PC-3 (cell line): ENCODE measurements around the gene TIAM2. TPM values are rescaled to one million over a fixed set of nuclear protein-coding genes. Genes with fewer than 3 reads are reported as not detected.
"Not testable (repeated sequence)": the region's sequence is repeated elsewhere in the genome, so short reads cannot be mapped to it uniquely, and the experiment has no call there.

Experiments
- ATAC-seq: fragments of 200-7000 bp; cut with Tn5 transposase; 2 replicates; pipeline ENCODE4 v1.9.1; 2020; ENCODE audit warnings: mild to moderate bottlenecking, moderate library complexity
- BruUV-seq: library from RNA; stranded (reverse); fragments of 400-500 nt; replicated peaks from 2 replicates; lab custom pipeline; 2021; lab: Mats Ljungman, UMichigan
- CTCF ChIA-PET: fragments of 300-600 bp; sonication (Branson Sonifier 250); formaldehyde crosslinking; loops from one replicate; lab custom pipeline; 2022; ENCODE audit warnings: antibody characterized with exemption; lab: Charles Lee
- POLR2A ChIA-PET: fragments of 300-600 bp; sonication (Branson Sonifier 250); formaldehyde crosslinking; loops from one replicate; lab custom pipeline; 2022; ENCODE audit warnings: antibody characterized with exemption; ENCODE audit not compliant: unreplicated experiment; lab: Charles Lee
- DNase-seq: peaks from one replicate; pipeline ENCODE4 v3.0.0-alpha.2; 2015
- H2AFZ ChIP-seq: fragments of 300-600 bp; sonication (generic); 2 replicates; pipeline ENCODE4 v1.6.0; 2016; ENCODE audit warnings: antibody characterized with exemption, low read length
- H3F3A ChIP-seq: fragments of 300-600 bp; sonication (generic); one replicate; pipeline ENCODE4 v1.6.0; 2017; ENCODE audit warnings: antibody characterized with exemption, low read length, control low read depth, mild to moderate bottlenecking; ENCODE audit not compliant: unreplicated experiment
- H3K27ac ChIP-seq: fragments of 300-600 bp; sonication (generic); 2 replicates; pipeline ENCODE4 v1.5.1; 2016; ENCODE audit warnings: mild to moderate bottlenecking, low read length
- H3K27me3 ChIP-seq: fragments of 300-600 bp; sonication (generic); 2 replicates; pipeline ENCODE4 v1.6.1; 2016; ENCODE audit warnings: low read length, mixed read lengths
- H3K36me3 ChIP-seq: fragments of 300-600 bp; sonication (generic); 2 replicates; pipeline ENCODE4 v1.6.1; 2016; ENCODE audit warnings: low read depth, mixed run types, low read length, mixed read lengths
- H3K4me1 ChIP-seq: fragments of 300-600 bp; sonication (generic); 2 replicates; pipeline ENCODE4 v1.5.1; 2016; ENCODE audit warnings: low read length; ENCODE audit not compliant: insufficient read depth
- H3K4me2 ChIP-seq: fragments of 300-600 bp; sonication (generic); 2 replicates; pipeline ENCODE4 v1.6.0; 2016; ENCODE audit warnings: low read length
- H3K4me3 ChIP-seq: fragments of 300-600 bp; sonication (generic); 2 replicates; pipeline ENCODE4 v1.5.1; 2016; ENCODE audit warnings: mild to moderate bottlenecking, low read length, mixed read lengths
- H3K79me2 ChIP-seq: fragments of 300-600 bp; sonication (generic); 2 replicates; pipeline ENCODE4 v1.6.1; 2017; ENCODE audit warnings: low read length, mixed read lengths
- H3K9ac ChIP-seq: fragments of 300-600 bp; sonication (generic); 2 replicates; pipeline ENCODE4 v1.6.0; 2016; ENCODE audit warnings: mild to moderate bottlenecking, low read length
- H3K9me2 ChIP-seq: fragments of 300-600 bp; sonication (generic); replicated peaks from 2 replicates; pipeline ENCODE4 v1.6.1; 2016; ENCODE audit warnings: mixed run types, low read length, mixed read lengths
- H3K9me3 ChIP-seq: fragments of 300-600 bp; sonication (generic); 2 replicates; pipeline ENCODE4 v1.6.1; 2016; ENCODE audit warnings: low read length, mixed read lengths
- H4K20me1 ChIP-seq: fragments of 300-600 bp; sonication (generic); 2 replicates; pipeline ENCODE4 v1.6.1; 2016; ENCODE audit warnings: low read length, mixed read lengths
- CTCF ChIP-seq: fragments of 300-600 bp; sonication (generic); conservative IDR thresholded peaks from 2 replicates; pipeline ENCODE4 v1.5.1; 2017; ENCODE audit warnings: antibody characterized with exemption, low read depth, mild to moderate bottlenecking, low read length
- EZH2 ChIP-seq: fragments of 300-600 bp; sonication (generic); IDR thresholded peaks from one replicate; pipeline ENCODE4 v1.6.1; 2017; ENCODE audit warnings: antibody characterized with exemption, mild to moderate bottlenecking, low read length; ENCODE audit not compliant: unreplicated experiment
- EZH2phosphoT487 ChIP-seq: fragments of 300-600 bp; sonication (generic); IDR thresholded peaks from 2 replicates; pipeline ENCODE4 v1.6.1; 2018; ENCODE audit warnings: mild to moderate bottlenecking, antibody characterized with exemption, low read length, borderline replicate concordance
- intact Hi-C: fragments of 100-400 bp; cut with micrococcal nuclease; formaldehyde crosslinking; loops from 2 replicates; pipeline ENCODE4 v1.9.0; 2023
- total RNA-seq: library from RNA; depleted of rRNA; stranded (reverse); fragments of >200 nt; gene quantifications from 2 replicates; pipeline ENCODE4 v1.2.3, GENCODE V29; 2014

The TIAM2 gene
- total RNA-seq, 1 experiment from 2014 or later: 4.5 TPM

GRCh38 chr6:155117785-155118184 lies 122.7 kb downstream of the TIAM2 start:
- no peak overlapping the region for H3K9ac ChIP-seq
- POLR2A ChIA-PET: no interaction called here
- intact Hi-C loops: no loop called here
- TF ChIP-seq EZH2 (no peak), EZH2phosphoT487 (no peak), CTCF (no peak)
- H3K9me3 ChIP-seq: no peaks in the 10 kb centered on the region
- H3K79me2 ChIP-seq: no peaks in the 10 kb centered on the region
- CTCF ChIA-PET: no interaction called here
- H3K27ac ChIP-seq: no peak overlapping the region
- no peak overlapping the region for H2AFZ ChIP-seq
- ATAC-seq: no peak
- DNase-seq: no peak
- H3K4me2 ChIP-seq: no peak overlapping the region
- no peak overlapping the region for H3K4me3 ChIP-seq
- H3K9me2 ChIP-seq: no peaks in the 10 kb centered on the region
- H3K27me3 ChIP-seq: no peaks in the 10 kb centered on the region
- H4K20me1 ChIP-seq: no peaks in the 10 kb centered on the region
- no TSS peak for BruUV-seq
- H3K36me3 ChIP-seq: no peaks in the 10 kb centered on the region
- H3K4me1 ChIP-seq: no peaks in the 10 kb centered on the region
- no peaks in the 10 kb centered on the region for H3F3A ChIP-seq

GRCh38 chr6:155119201-155119600 lies 124.1 kb downstream of the TIAM2 start:
- H3F3A ChIP-seq, CTCF ChIA-PET, H3K9me2 ChIP-seq, H3K9ac ChIP-seq, POLR2A ChIA-PET, DNase-seq, H4K20me1 ChIP-seq, H2AFZ ChIP-seq, ATAC-seq, BruUV-seq, H3K27ac ChIP-seq, H3K27me3 ChIP-seq, H3K4me3 ChIP-seq, H3K79me2 ChIP-seq, H3K36me3 ChIP-seq, H3K4me2 ChIP-seq, intact Hi-C loops, H3K4me1 ChIP-seq, H3K9me3 ChIP-seq: not testable (repeated sequence)

- ChIA-PET CTCF (no interaction called here), POLR2A (no interaction called here)
- DNase-seq: no peak
Measured at GRCh38 chr6:155120034-155120433, 124.9 kb downstream of the TIAM2 start.

More at GRCh38 chr6:155120034-155120433, 124.9 kb downstream of the TIAM2 start:
- H3K79me2 ChIP-seq: no peaks in the 10 kb centered on the region
- no peaks in the 10 kb centered on the region for H3K27me3 ChIP-seq
- TF ChIP-seq EZH2phosphoT487 (no peak), EZH2 (no peak), CTCF (no peak)
- intact Hi-C loops: no loop called here
- no peak overlapping the region for H3K4me3 ChIP-seq
- no peak overlapping the region for H2AFZ ChIP-seq
- no peaks in the 10 kb centered on the region for H3K4me1 ChIP-seq
- H3K9ac ChIP-seq: no peak overlapping the region
- no peak overlapping the region for H3K4me2 ChIP-seq
- H3K36me3 ChIP-seq: no peaks in the 10 kb centered on the region
- no peaks in the 10 kb centered on the region for H3K9me3 ChIP-seq
- H4K20me1 ChIP-seq: no peaks in the 10 kb centered on the region
- no TSS peak for BruUV-seq
- H3K9me2 ChIP-seq: no peaks in the 10 kb centered on the region
- no peak for ATAC-seq
- no peaks in the 10 kb centered on the region for H3F3A ChIP-seq
- no peak overlapping the region for H3K27ac ChIP-seq
